Hypothalamus (tissue), 51 donors: Measurements from ENCODE around the gene LRRC8E.
A peak's percentile ranks its signal among the peaks of the same experiment; 100 is the strongest.

Experiments used
- DNase-seq, 51 donors: peaks; one replicate each; lab custom pipeline; 2025; lab: John Stamatoyannopoulos, UW

The LRRC8E gene

GRCh38 chr19:7916103-7916954 is 28.0 kb downstream of the LRRC8E start:
- peak in 3 of 51 donors; percentile 23 to 42 (median 30) for DNase-seq

GRCh38 chr19:7916955-7917266 is 28.6 kb downstream of the LRRC8E start:
- no peak for DNase-seq

- peak in 13 of 51 donors; percentile 12 to 56 (median 38) for DNase-seq
These were observed 29.2 kb downstream of the LRRC8E start for GRCh38 chr19:7917267-7918061.

- peak in 1 of 51 donors; percentile 18 for DNase-seq
These were observed 29.8 kb downstream of the LRRC8E start for GRCh38 chr19:7918062-7918614.

- no peak for DNase-seq
These were observed 30.5 kb downstream of the LRRC8E start for GRCh38 chr19:7918615-7919421.

GRCh38 chr19:7919610-7920518 is 31.6 kb downstream of the LRRC8E start, which contains the start of gene SNAPC2:
Gene SNAPC2, plus strand, starts transcription at chr19:7920338. Its CDS starts 29 bp downstream, at chr19:7920367.
- DNase-seq, result peak; percentile 69 to 97 (median 90)

GRCh38 chr19:7920519-7921301 is 32.4 kb downstream of the LRRC8E start:
- peak; percentile 78 to 100 (median 97) for DNase-seq

GRCh38 chr19:7921302-7921966 is 33.1 kb downstream of the LRRC8E start:
- peak in 1 of 51 donors; percentile 43 for DNase-seq

GRCh38 chr19:7921967-7922835 is 33.9 kb downstream of the LRRC8E start:
- no peak for DNase-seq

GRCh38 chr19:7922836-7923195 is 34.5 kb downstream of the LRRC8E start:
- DNase-seq, result no peak

GRCh38 chr19:7923295-7924191 is 35.2 kb downstream of the LRRC8E start:
- peak in 3 of 51 donors; percentile 21 to 68 (median 55) for DNase-seq

GRCh38 chr19:7924241-7924640 is 35.9 kb downstream of the LRRC8E start:
- no peak for DNase-seq

GRCh38 chr19:7924651-7925170 is 36.4 kb downstream of the LRRC8E start:
- DNase-seq, result no peak

- DNase-seq, result peak in 26 of 51 donors; percentile 6 to 70 (median 38)
These were observed 37.0 kb downstream of the LRRC8E start for GRCh38 chr19:7925171-7925851.
